NCI-H446 (cell line): ENCODE measurements around the gene EIF3C.
"Not testable (repeated sequence)": the region's sequence is repeated elsewhere in the genome, so short reads cannot be mapped to it uniquely, and the experiment has no call there.

Source experiments
- DNase-seq, 2 experiments: peaks; one replicate each; lab custom pipeline; 2025; lab: John Stamatoyannopoulos, UW

Gene EIF3C

DNA sequence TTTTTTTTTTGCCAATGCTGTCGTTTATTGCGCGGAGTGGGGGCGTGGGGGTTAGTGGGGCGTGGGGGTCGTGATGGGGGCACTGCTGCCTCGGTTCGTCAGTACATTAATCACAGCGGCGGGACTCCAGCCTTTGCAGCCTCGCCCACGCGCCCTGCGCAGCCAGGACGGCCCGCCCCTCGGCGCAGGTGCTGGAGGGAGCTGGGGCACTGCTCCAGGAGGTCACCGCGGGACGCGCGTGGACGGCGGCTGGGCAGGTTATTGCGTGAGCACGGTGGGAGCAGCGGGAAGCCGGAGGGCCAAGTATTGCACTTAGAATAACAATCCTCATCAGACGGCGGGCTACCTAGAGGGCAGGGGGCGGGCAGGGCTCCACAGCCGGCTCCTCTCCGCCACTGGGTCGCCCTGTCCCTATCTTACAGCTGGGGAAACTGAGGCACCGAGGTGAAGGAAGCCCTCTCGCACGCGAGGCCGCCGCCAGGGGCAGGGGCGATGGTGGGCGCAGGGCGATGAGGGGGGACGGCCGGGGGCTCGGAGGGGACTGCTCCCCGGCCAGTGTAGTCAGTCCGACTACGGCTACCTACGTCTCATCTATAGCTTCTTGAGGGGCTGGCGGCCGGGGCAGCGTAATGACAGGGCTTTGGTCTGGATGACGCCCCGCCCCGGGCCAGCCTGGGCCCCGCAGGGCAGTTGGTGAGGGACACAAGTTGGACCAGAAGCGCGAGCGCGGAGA is 35.5 kb downstream of the EIF3C start:
- DNase-seq, result not testable (repeated sequence)

DNA sequence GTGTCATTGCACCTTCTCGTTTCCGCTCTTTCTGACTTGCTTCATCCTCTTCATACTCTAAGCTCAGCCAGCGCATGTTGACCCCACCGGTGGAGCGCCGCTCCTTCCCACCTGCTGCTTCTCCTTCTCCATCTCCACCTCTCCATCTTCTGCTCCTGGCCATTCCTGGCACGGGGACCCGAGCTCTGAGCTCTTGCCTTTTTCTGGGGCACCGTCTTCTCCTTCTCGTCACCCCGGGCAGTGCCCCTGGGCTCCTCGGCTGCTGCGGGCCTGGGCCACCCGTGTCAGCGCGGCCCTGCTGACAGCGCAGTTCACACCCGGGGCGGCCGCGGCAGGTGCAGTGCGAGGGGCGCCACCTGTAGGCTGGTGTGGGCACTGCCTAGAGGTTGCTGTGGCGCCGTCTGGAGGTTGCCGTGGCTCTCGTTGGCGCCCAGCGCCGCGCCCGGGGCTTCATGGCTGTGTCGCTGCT is 38.8 kb downstream of the EIF3C start:
- DNase-seq, result not testable (repeated sequence)

DNA sequence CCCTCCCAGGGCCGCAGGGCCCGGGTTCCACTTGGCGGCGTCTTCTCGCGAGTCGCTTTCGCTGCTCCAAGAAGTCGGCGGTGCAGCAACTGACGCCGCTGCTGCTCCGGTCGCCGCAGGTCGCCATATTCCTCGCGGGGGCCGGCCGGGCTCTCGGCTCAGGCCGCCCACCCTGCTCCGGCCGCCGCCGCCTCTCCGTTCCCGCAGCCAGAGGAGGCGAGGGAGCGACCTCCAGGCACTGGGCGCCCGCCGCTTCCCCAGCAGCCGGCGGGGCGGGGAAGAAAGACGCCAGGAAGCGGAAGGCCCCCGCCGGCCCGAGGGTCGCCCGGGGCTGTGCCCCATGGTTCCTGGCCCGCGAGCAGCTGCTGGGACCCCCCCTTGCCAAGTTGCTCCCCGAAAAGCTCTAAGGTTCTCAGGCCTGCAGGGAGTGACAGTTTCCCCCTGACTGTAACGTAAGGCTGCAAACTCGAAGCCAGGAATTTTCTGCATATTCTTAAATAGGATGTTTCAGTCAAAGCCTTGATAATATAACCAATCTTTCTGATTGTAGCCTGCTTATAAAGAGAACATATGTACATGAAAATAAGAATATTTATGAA is 39.3 kb downstream of the EIF3C start:
- not testable (repeated sequence) for DNase-seq

DNA sequence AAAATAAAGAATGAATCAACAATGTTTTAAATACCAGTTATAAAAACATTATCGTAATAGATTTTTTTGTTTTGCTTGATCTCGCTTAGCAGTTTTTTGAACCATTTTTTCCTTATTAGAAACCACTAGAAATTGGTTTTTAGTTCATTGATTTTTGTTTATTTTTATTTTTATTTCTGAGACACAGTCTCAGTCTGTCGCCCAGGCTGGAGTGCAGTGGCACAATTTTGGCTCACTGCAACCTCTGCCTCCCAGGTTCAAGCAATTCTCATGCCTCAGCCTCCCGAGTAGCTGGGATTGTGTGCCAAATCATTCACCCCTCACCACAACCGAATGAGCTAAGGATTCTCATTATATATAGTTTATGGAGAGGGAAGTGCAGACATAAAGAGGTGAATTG is 40.2 kb downstream of the EIF3C start, which contains the start of gene NPIPB9:
TSS of gene NPIPB9 (plus strand) at position 301 of the 400 bp plus-strand sequence.
- not testable (repeated sequence) for DNase-seq

DNA sequence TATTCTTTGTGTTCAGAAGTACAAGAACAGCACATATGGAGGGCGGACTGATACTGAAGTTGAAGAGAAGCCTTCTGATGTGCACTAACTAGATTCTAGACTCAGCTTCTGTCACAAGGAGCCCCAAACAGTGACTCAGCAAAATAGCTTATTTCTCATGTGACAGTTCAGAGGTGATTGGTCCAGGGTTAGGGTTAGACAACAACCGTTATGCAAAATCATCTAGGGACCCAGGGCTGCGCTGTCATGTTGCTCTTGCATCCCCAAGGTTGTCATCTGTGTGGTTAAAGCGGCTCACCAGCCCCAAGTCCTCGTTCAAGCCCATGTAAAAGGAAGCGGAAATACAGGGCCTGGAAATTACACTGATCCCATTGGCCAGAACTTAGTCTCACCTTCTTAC is 70.4 kb downstream of the EIF3C start:
- DNase-seq, result not testable (repeated sequence)

DNA sequence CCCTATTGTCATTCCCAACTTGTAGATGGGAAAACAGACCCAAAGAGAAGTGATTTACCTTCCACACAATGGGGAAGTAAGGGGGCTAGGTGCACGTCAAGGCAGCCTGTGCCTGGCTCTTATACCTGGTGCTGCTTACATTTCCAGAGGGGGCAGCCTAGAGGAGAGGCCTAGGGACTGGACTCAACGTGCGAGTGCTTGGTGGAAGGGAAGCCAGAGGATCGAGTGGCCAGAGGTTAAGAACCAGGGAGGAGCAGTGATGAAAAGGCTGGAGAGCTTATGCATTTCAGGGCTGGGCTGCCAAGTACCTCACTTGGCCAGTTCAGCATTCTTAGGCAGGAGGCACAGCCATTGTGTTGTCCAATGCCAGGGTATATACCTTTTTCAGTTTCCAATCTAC is 71.1 kb downstream of the EIF3C start:
- DNase-seq, result not testable (repeated sequence)
